HL-60/S4 treated with phorbol 12-myristate 13-acetate at 8.2 ng/mL for 4 days and 3 days (cell line): ENCODE results near the gene SAP30BP.

Experiments used
- in situ Hi-C: fragments of 300-500 bp; cut with MboI; formaldehyde crosslinking; loops from 2 replicates; pipeline ENCODE4 v1.15.0; 2022; ENCODE audit warnings: low sequenced_read_pairs

Gene SAP30BP

GRCh38 chr17:75707079-75707571 lies 40.0 kb downstream of the SAP30BP start:
- in situ Hi-C loops, result no loop called here

GRCh38 chr17:75712446-75712845 lies 45.3 kb downstream of the SAP30BP start:
- in situ Hi-C loops, result no loop called here

- in situ Hi-C loops, result no loop called here
These were observed 52.6 kb downstream of the SAP30BP start for GRCh38 chr17:75719732-75720131.

- in situ Hi-C loops, result no loop called here
These were observed 53.7 kb downstream of the SAP30BP start, which contains the start of gene ITGB4 for GRCh38 chr17:75720656-75721462. TSS of gene ITGB4 (plus strand) at chr17:75721459. CDS start at chr17:75724704, 3,245 bp downstream.

GRCh38 chr17:75721463-75722011 lies 54.4 kb downstream of the SAP30BP start:
- in situ Hi-C loops, result no loop called here

- in situ Hi-C loops, result no loop called here
These were observed 54.9 kb downstream of the SAP30BP start for GRCh38 chr17:75722076-75722475.

GRCh38 chr17:75722542-75723095 lies 55.5 kb downstream of the SAP30BP start:
- in situ Hi-C loops, result no loop called here

GRCh38 chr17:75723171-75723930 lies 56.2 kb downstream of the SAP30BP start:
- in situ Hi-C loops, result no loop called here

- in situ Hi-C loops, result no loop called here
These were observed 57.2 kb downstream of the SAP30BP start for GRCh38 chr17:75724016-75725003.

GRCh38 chr17:75725504-75725903 lies 58.4 kb downstream of the SAP30BP start:
- in situ Hi-C loops, result no loop called here

- in situ Hi-C loops, result no loop called here
These were observed 60.3 kb downstream of the SAP30BP start for GRCh38 chr17:75727391-75727790.

- in situ Hi-C loops, result no loop called here
These were observed 62.2 kb downstream of the SAP30BP start for GRCh38 chr17:75729351-75729750.

GRCh38 chr17:75730065-75730464 lies 62.9 kb downstream of the SAP30BP start:
- in situ Hi-C loops, result no loop called here

- in situ Hi-C loops, result no loop called here
These were observed 64.1 kb downstream of the SAP30BP start for GRCh38 chr17:75731086-75731715.

- in situ Hi-C loops, result no loop called here
These were observed 64.8 kb downstream of the SAP30BP start for GRCh38 chr17:75731716-75732498.

- in situ Hi-C loops, result no loop called here
These were observed 66.3 kb downstream of the SAP30BP start for GRCh38 chr17:75733471-75733870.

GRCh38 chr17:75734674-75735294 lies 67.6 kb downstream of the SAP30BP start:
- in situ Hi-C loops, result no loop called here

- in situ Hi-C loops, result no loop called here
These were observed 69.2 kb downstream of the SAP30BP start for GRCh38 chr17:75736173-75736835.
